RPMI7951 (cell line): ENCODE measurements around the gene B4GALNT1. TPM values are rescaled to one million over a fixed set of nuclear protein-coding genes. Genes with fewer than 3 reads are reported as not detected.
"Not testable (repeated sequence)": the region's sequence is repeated elsewhere in the genome, so short reads cannot be mapped to it uniquely, and the experiment has no call there.

Source experiments
- DNase-seq: peaks from one replicate; pipeline ENCODE4 v3.0.0-alpha.2; 2012; ENCODE audit warnings: low read depth
- total RNA-seq: library from RNA; depleted of rRNA; stranded (reverse); fragments of >200 nt; shearing (Covaris generic); gene quantifications from 2 replicates; pipeline ENCODE4 v1.2.3, GENCODE V29; 2014; rRNA removed

Gene B4GALNT1
- total RNA-seq = 11.9 and 14.4 TPM in 2 replicates

DNA sequence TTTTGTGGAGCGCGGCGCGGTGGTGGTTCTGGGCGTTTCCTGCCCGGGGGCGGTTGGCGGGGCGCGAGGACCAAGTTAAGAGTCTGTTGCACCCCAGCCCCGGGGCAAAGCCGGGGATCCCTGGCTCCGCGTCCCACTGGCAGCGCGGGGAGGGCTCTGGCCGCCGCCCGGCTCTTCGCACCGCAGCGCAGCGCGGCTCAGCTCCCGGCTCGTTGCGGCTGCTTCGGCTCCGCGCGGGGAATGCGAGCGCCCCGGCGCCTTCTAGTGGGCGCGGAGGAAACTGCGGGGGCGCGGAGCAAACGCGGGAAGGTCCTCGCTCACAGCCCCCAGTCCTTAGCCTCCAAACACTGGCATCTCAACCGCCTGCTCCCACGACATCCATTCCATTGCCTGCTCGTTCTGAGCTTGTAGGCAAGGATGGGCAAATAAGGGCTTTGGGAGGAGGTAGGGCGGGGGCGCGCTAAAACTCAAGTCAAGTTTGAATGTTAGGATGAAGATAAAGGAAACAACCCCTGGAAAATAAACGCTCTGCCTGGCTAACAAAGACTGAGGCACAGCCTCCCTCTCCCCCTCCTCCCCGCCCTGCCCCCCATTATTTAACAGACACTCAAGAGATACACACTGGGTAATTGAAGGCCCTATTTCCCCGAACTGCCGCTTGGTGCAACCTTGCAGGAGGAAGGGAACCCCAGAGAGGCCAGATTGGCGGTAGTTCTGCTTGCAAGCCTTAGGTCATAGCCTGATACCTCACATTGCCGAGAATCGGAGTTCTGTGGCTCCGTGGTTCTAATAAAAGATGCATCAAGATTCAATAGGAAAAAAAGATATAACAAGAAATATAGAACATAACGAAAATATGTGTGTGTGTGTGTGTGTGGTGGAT, at the start of gene B4GALNT1:
B4GALNT1 (minus strand) TSS at position 244 of the 883 bp plus-strand sequence. CDS start 1,069 bp downstream, outside the sequence.
- peak; percentile 58 for DNase-seq

DNA sequence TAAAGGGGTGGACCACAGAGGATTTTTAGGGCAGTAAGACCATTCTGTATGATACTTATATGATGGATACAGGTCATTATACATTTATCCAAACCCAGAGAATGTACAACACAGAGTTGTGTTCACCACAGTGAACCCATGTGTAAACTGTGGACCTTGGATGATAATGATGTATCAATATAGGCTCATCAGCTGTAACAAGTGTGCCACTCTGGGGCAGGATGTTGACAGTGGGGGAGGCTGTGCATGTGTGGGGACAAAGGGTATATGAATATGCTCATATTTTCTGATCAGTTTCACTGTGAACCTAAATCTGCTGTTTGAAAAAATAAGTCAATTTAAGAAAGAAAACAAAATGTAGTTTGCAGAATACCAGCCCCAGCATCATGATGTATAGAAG, 46.7 kb upstream of the B4GALNT1 start:
- no peak for DNase-seq

DNA sequence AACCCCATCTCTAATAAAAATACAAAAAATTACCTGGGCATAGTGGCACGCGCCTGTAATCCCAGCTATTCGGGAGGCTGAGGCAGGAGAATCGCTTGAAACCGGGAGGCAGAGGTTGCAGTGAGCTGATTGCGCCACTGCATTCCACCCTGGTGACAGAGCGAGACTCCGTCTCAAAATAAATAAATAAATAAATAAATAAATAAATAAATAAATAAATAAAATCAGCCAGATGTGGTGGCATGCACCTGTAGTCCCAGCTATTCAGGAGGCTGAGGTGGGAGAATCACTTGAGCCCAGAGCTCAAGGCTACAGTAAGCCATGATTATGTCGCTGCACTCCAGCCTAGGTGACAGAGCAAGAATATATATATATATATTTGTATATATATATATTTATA, 44.9 kb upstream of the B4GALNT1 start:
- DNase-seq = not testable (repeated sequence)

DNA sequence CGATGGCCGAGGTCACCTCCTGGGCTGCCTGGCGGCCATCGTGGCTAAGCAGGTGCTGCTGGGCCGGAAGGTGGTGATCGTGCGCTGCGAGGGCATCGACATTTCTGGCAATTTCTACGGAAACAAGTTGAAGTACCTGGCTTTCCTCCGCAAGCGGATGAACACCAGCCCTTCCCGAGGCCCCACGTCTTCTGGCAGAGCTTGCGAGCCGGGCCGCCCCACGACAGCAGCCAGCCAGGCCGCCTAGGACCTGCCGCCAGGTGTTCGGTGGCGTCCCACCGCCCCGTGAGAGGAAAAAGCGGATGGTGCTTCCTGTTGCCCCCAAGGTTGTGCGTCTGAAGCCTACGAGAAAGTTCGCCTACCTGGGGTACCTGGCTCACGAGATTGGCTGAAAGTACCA, 41.7 kb upstream of the B4GALNT1 start:
- no peak for DNase-seq

DNA sequence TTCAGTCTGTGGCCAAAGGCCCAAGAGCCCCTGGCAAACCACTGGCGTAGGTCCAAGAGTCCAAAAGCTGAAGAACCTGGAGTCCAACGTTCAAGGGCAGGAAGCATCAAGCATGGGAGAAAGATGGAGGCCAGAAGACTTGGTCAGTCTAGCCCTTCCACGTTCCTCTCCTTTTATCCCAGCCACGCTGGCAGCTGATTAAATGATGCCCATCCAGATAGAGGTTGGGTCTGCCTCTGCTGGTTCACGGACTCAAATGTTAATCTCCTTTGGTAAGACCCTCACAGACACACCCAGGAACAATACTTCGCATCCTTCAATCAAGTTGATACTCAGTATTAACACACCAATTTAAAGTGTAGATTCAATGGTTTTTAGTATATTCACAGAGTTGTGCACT, 39.8 kb upstream of the B4GALNT1 start:
- no peak for DNase-seq

DNA sequence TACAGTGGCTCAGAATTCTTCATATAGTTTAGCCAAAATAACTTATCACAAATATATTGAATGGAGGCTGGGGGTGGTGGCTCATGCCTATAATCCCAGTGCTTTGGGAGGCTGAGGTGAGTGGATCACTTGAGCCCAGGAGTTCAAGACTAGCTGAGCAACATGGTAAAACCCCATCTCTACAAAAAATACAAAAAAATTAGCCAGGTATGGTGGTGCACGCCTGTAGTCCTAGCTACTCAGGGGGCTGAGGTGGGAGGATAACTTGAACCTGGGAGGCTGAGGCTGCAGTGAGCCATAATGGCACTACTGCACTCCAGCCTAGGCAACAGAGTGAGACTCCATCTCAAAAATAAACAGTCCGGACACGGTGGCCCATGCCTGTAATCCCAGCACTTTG, 38.8 kb upstream of the B4GALNT1 start:
- DNase-seq = not testable (repeated sequence)

DNA sequence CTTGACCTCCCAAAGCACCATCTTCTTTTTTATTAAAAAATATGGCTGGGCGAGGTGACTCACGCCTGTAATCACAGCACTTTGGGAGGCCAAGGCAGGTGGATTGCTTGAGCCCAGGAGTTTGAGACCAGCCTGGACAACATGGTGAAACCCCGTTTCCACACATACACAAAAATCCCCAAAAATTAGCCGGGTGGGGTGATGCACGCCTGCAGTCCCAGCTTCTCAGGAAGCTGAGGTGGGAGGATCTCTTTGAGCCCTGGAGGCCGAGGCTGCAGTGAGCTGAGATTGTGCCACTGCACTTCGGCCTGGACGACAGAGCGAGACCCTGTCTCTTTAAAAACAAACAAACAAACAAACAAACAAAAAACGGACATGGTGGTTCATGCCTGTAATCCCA, 36.7 kb upstream of the B4GALNT1 start:
- DNase-seq = not testable (repeated sequence)

DNA sequence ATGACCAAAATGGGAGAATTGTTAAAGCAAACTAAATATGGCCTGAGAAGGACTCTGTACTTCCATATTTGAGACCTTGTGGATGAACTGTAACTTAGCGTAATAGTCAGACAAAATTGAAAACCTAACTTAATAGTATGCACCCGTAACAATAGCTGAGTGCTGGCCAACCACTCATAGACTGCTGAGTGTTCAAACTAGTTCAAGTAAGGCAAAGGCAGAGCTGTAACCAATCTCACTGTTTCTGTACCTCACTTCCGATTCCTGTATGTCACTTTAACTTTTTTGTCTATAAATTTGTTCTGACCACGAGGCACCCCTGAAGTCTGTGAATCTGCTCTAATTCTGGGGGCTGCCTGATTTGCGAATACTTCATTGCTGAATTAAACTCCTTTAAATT, 33.9 kb upstream of the B4GALNT1 start:
- no peak for DNase-seq

DNA sequence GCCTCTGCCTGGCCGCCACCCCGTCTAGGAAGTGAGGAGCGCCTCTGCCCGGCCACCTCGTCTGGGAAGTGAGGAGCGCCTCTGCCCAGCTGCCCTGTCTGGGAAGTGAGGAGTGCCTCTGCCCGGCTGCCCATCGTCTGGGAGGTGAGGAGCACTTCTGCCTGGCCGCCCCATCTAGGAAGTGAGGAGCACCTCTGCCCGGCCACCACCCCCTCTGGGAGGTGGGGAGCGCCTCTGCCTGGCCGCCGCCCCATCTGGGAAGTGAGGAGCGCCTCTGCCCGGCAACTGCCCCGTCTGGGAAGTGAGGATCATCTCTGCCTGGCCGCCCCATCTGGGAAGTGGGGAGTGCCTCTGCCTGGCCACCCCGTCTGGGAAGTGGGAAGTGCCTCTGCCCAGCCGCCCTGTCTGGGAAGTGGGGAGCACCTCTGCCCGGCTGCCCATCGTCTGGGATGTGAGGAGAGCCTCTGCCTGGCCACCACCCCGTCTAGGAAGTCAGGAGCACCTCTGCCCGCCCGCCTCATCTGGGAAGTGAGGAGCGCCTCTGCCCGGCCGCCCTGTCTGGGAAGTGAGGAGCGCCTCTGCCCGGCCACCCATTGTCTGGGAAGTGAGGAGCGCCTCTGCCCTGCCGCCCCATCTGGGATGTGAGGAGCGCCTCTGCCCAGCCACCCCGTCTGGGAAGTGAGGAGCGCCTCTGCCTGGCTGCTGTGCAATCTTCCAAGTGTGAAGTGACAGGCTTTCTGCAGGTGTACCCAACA, 32.2 kb upstream of the B4GALNT1 start:
- not testable (repeated sequence) for DNase-seq

DNA sequence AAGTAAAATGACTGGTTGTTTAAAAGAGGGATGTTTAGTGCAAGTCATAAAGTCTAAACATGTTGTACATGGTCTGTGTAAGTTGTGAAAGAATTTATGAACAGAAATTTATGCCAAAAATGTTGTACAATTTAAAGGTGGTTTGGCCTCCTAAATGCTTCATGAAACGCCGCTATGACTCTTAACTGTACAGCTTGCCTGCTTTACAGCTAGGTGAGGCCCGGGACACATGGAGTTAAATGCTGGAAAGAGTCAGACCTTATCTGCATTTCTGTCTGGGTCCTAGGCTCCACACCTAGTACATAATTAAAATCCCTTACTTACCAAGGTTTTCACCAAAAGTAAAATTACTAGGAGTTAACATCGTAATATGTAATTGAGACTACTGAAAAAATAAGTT, 28.4 kb upstream of the B4GALNT1 start:
- no peak for DNase-seq

DNA sequence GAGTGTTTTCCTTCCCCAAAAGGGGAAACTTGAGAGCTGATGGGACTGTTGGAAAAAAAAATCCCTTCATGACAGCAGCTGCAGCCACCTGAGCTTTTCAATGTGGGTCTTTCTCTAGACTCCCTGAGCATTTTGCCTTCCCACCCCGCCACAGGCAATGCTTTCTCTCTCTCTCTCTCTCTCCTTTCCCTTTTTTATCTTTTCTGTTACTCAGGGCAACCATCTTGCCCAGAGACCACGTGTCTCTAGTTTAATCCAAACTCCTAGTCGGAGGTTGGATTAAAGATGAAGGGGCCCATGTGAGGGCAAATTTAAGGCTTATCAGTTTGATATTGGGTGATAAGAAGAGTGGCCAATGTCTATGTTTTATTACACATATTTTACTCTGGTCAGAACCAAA, 25.9 kb upstream of the B4GALNT1 start:
- no peak for DNase-seq

DNA sequence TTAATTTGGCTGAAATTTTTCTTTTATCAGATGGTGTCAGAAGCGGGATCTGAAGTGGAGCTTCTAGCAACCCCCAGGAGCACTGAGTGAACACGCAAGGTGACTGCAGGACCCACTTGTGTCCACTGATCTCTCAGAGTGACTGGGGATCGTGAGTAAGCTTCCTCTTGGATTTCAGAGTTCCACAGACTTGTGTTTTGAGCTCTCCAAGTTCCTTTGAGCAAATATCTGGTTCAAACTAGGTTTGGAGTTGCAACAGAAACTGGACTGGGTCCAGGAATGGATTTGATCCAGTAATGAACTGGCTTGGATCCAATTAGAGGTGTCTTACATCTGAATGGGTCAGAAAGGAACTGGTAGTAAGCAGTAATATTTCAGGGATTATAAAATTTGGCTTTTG, 24.7 kb upstream of the B4GALNT1 start:
- peak; percentile 2 for DNase-seq

DNA sequence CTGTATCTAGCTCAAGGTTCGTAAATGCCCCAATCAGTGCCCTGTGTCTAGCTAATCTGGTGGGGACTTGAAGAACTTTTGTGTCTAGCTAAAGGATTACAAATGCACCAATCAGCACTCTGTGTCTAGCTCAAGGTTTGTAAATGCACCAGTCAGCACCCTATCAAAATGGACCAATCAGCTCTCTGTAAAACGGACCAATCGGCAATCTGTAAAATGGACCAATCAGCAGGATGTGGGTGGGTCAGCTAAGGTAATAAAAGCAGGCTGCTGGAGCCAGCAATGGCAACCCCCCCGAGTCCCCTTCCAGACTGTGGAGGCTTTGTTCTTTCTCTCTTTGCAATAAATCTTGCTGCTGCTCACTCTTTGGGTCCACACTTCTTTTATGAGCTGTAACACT, 23.4 kb upstream of the B4GALNT1 start:
- not testable (repeated sequence) for DNase-seq

DNA sequence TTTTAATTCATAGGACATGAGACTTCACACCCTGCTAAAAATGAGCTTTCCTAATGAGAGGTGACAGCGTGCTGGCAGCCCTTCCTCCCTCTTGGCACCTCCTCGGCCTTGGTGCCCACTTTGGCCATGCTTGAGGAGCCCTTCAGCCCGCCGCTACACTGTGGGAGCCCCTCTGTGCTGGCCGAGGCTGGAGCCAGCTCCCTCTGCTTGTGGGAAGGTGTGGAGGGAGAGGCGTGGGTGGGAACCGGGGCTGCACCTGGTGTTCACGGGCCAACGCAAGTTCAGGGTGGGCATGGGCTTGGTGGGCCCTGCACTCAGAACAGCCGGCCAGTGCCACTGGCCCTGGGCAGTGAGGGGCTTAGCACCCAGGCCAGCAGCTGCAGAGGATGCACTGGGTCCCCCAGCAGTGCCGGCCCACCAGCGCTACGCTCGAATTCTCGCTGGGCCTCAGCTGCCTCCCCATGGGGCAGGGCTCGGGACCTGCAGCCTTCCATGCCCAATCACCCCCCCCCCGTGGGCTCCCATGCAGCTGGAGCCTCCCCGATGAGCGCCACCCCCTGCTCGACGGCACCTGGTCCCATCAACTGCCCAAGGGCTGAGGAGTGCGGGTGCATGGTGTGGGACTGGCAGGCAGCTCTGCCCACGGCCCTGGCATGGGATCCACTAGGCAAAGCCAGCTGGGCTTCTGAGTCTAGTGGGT, 22.7 kb upstream of the B4GALNT1 start:
- DNase-seq = no peak

DNA sequence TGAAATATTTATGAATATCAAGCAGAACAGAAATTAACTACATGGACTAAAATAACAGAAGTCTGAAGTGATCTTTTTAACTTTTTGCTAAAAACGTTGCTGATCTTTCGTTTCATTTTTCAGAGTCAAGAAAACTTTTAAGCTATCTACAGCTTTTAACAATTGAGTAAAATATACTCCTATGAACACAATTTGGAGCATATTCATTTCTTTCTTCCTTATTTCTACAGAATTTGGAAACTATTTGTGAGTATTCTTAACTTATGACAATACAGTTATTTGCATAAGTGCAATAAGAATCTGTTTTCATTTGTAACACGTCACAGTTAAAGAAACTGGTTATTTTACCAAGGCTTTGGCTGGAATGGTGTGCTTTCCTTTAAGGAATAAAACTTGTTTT, 21.0 kb upstream of the B4GALNT1 start:
- no peak for DNase-seq

DNA sequence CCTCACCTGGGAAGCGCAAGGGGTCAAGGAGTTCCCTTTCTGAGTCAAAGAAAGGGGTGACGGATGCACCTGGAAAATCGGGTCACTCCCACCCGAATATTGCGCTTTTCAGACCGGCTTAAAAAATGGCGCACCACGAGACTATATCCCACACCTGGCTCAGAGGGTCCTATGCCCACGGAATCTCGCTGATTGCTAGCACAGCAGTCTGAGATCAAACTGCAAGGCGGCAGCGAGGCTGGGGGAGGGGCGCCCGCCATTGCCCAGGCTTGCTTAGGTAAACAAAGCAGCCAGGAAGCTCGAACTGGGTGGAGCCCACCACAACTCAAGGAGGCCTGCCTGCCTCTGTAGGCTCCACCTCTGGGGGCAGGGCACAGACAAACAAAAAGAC, 13.7 kb upstream of the B4GALNT1 start:
- not testable (repeated sequence) for DNase-seq

DNA sequence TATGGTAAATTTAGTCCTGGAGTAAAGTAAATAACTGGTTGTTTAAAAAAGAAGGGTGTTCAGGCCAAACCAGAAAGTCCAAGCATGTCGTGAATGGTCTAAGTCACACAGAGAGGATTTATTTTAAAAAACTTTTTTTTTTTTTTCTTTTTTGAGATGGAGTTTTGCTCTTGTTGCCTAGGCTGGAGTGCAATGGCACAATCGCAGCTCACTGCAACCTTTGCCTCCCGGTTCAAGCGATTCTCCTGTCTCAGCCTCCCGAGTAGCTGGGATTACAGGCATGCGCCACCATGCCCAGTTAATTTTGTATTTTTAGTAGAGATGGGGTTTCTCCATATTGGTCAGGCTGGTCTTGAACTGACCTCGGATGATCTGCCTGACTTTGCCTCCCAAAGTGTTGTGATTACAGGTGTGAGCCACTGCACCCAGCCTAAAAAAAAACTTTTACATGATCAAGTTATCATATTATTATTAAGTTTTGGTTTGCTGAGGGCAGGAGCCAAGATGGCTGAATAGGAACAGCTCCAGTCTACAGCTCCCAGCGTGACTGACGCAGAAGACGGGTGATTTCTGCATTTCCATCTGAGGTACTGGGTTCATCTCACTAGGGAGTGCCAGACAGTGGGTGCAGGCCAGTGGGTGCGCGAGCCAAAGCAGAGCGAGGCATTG, 13.1 kb upstream of the B4GALNT1 start:
- DNase-seq = peak; percentile 44

DNA sequence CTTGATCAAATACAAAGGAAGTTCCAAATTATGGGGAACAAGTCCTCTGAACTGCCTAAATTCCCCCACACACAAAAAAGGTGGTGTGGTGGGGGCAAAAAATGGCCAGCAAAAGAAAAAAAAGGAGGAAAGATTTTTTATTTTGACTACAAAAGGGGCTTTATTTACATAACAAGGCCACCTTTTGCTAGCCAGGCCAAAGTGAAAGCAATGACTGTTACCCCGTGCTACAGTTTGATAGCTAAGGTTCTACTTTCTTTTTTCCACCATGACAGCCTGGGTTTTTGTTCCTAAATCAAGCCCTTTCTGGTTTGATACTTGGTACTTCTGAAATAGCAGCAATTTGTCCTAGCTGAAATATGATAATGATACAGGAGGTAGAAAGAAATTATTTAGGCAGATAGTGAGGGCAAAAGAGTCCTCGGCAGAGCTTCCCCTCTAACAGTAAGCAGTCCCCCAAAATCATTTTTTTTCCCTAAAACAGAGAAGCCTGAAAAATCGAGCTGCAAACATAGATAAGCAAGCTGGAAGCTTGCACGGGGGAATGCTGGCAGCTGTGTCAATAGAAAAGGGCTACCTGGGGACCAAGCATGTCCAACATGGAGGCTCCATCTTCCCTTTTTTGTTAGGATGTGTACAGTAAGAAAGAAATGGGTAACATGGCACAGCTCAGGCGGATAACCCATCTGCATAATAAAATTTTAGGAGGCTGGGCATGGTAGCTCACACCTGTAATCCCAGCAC, 8.9 kb upstream of the B4GALNT1 start:
- DNase-seq = no peak

DNA sequence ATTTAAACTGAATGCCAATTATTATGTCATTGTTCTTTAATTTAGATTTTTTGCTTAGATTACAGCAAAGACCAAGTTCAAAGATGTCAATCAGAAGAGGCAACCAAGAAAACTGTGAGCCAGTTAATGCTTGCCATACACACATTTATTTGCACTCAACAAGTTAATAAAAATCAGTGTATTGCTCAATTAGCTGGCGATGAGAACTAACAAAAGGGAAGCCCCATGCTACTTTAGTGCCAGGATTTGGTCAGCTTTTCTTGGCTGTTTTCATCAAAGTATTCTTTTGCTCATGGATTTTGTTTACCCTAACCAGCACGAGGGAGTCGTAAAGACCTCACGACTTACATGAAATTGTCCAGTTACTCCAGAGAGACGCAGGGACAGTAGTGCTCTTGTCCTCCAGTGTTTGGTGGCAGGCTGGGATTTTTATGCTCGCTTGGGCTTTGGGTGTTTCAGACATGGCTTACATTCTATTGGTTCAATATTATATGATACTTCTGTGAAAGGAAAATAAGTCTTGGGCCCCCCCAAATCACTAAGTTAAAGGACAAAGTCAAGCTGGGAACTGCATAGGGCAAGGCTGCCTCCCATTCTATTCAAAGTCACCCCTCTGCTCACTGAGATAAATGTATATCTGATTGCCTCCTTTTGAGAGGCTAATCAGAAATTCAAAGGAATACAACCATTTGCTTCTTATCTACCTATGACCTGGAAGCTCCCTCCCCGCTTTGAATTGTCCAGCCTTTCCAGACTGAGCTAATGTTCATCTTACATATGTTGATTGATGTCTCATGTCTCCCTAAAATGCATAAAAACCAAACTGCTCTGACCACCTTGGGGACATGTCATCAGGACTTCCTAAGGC, 7.4 kb upstream of the B4GALNT1 start:
- no peak for DNase-seq

DNA sequence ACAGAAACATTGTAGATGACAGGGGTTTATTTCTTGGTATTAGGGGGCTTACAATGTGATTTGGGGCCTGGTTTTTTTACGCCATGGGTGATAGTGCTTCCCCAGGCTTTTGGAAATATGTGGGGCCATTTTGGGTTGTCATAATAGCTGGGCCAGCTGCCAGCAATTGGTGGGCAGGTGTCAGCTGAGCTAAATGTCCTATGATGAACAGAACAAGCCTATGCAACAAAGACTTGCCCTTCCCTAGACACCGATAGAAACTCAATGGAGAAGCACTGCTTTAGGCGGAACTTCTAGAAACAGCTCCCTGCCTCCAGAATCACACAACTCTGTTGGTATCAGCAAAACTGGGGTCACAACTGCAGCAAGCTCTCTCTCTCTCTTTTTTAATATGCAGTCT, 5.1 kb upstream of the B4GALNT1 start:
- DNase-seq = no peak
